ENCODE data around the gene ETV3.

GRCh38 chr1:157073944-157074685 lies 64.1 kb downstream of the ETV3 start:
- TF ChIP-seq, protein P1, sequence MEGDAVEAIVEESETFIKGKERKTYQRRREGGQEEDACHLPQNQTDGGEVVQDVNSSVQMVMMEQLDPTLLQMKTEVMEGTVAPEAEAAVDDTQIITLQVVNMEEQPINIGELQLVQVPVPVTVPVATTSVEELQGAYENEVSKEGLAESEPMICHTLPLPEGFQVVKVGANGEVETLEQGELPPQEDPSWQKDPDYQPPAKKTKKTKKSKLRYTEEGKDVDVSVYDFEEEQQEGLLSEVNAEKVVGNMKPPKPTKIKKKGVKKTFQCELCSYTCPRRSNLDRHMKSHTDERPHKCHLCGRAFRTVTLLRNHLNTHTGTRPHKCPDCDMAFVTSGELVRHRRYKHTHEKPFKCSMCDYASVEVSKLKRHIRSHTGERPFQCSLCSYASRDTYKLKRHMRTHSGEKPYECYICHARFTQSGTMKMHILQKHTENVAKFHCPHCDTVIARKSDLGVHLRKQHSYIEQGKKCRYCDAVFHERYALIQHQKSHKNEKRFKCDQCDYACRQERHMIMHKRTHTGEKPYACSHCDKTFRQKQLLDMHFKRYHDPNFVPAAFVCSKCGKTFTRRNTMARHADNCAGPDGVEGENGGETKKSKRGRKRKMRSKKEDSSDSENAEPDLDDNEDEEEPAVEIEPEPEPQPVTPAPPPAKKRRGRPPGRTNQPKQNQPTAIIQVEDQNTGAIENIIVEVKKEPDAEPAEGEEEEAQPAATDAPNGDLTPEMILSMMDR (conservative IDR thresholded peaks at IDR 0.05 in 1 of 2, IDR thresholded peaks at IDR 0.05 in 1 of 2; ENCODE audit: low read depth in 1 of 2, low read length in 2 of 2) = peak; percentile 45 to 67
- no peak for TF ChIP-seq EZH2 (IDR thresholded peaks at IDR 0.05; ENCODE audit: low read length, missing control alignments)
